GM12878 (cell line): ENCODE data around the gene RAB3C.

ENCODE experiments used
- BRCA1 ChIP-seq: IDR thresholded peaks from 2 replicates; pipeline ENCODE4 v1.6.1; 2011; ENCODE audit warnings: low read depth, low read length, improper control_type of control experiment
- RAD21 ChIP-seq: IDR thresholded peaks from 2 replicates; pipeline ENCODE4 v1.6.1; 2011; ENCODE audit warnings: mild to moderate bottlenecking, low read depth, low read length, moderate library complexity; ENCODE audit not compliant: insufficient read depth
- TCF12 ChIP-seq: IDR thresholded peaks from 2 replicates; pipeline ENCODE4 v1.6.1; 2011; ENCODE audit warnings: low read depth, mild to moderate bottlenecking, low read length
- YY1 ChIP-seq: IDR thresholded peaks from 2 replicates; pipeline ENCODE4 v1.6.1; 2011; ENCODE audit warnings: low read depth, mild to moderate bottlenecking, low read length
- TF ChIP-seq, protein P1 (sequence below): IDR thresholded peaks from 2 replicates; pipeline ENCODE4 v1.6.1; 2011; ENCODE audit warnings: low read depth, mild to moderate bottlenecking, low read length, moderate library complexity, borderline replicate concordance; ENCODE audit errors: extremely low read depth

DNA sequence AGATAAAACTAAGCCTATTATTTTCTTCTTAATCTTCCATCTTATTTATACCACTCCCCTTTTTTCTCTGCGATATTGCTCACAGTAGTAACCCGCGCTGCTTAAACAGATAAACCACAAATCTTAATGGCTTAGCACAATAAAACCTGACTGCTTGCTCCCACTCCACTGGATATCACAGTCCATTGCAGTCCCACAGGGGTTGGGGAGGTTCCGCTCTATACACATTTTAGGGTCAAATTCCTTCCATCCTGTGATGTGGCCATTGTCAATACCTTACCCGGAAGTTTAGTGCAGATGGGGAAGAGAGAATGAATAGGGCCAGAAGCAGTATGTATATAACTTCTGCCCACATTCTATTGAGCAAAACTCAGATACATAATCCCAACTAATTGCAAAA, 193.7 kb downstream of the RAB3C start:
- no peak for TF ChIP-seq YY1
- TF ChIP-seq BRCA1: no peak
- no peak for TF ChIP-seq TCF12
- TF ChIP-seq RAD21: no peak
- TF ChIP-seq, protein P1, sequence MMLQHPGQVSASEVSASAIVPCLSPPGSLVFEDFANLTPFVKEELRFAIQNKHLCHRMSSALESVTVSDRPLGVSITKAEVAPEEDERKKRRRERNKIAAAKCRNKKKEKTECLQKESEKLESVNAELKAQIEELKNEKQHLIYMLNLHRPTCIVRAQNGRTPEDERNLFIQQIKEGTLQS: no peak
